Hair follicular keratinocyte (primary cell): Measurements from ENCODE around the gene DNAH11. TPM values are rescaled to one million over a fixed set of nuclear protein-coding genes. Genes with fewer than 3 reads are reported as not detected.

Experiments used
- total RNA-seq: library from RNA; depleted of rRNA; stranded (reverse); fragments of >200 nt; gene quantifications from 2 replicates; pipeline ENCODE4 v1.2.3, GENCODE V29; 2015

Gene DNAH11
- total RNA-seq, result under 0.01 TPM in 1 of 2 replicates, not detected in the other

DNA sequence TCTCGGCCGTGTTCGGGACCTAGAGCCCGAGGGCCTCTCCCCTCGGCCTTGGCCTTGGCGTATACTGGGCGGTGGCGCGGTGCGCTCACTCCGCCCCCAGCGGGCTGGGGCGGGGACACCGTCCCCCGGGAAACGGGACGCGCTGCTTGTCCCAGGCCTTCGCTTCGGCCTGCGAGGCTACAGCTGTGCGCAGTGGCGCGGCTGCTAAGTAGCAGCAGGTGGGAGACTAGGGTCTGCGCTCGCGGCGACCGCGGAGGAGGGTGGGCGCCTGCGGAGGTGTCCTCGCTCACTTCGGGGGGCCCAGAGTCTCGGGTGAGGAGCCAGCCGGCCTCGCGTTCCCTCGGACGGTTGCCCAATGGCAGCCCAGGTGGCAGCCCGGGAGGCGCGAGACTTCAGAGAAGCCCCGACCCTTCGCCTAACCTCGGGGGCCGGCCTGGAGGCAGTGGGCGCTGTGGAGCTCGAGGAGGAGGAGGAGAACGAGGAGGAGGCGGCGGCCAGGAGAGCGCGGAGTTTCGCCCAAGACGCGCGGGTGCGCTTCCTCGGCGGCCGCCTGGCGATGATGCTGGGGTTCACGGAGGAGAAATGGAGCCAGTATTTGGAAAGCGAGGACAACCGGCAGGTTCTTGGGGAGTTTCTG, at the start of gene DNAH11:
Gene DNAH11, plus strand, starts transcription at position 149 of the 637 bp plus-strand sequence. Its CDS starts 207 bp downstream, at position 356.

GRCh38 chr7:21945454-21946221, 402.8 kb downstream of the DNAH11 start, which contains the start of gene CDCA7L:
Gene CDCA7L (minus strand): TSS chr7:21945899. CDS start chr7:21945804, 95 bp downstream.

Other genes with a start within 250 kb of the DNAH11 start
- 2.3 and 2.6 TPM in 2 replicates for gene SP4, start 115.0 kb upstream of the DNAH11 start, total RNA-seq